NCI-H1105 treated with DMSO at 0.1 percent for 48 hours (cell line): ENCODE results near the gene TBC1D4.

ENCODE experiments used
- DNase-seq: peaks from one replicate; lab custom pipeline; 2025; lab: John Stamatoyannopoulos, UW

TBC1D4 gene

DNA sequence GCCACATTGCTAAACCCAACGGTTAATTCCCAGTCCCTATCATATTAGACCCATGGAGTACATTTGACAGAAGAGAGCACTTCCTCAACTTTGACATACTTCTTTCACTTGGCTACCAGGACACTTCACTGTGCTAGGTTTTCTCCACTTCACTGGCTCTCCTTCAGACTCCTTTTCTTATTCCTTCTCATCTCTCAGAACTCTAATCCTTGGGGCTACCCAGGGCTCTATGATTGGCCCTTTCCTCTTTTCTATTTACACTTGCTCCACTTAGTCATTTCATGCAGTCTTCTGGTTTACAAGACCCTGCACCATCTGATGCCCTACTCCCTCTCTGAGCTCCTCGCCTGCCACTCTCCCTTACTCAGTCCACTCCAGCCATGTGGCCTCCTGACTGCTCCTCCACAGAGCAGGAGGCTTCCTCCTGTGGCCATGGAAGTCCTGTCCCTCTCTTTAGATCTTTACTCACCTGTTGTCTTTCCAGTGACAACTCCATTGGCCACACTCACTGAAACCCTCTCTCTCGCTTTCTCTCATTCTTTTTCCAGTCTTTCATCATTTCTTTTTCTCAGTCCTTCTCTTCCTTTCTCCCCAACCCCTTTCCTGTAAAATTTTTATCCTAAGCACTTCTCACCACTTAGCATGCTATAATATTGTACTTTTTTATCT lies 90.4 kb downstream of the TBC1D4 start:
- no peak for DNase-seq

DNA sequence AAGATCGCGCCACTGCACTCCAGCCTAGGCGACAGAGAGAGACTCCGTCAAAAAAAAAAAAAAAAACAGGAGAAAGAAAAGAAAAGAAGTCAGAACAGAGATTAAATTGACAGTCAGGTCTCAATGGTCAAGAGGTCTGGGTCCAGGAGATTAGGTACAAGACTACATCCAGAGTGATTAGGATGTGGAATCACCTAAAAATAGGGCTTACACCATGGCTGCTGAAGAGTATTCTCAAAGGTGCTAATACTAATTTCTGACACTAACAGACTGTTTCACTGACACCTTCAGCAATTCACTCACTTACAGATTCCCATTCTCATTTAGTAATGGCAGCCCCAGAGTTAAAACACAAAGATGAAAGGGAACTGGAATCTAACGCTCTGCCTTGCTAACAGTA lies 91.7 kb downstream of the TBC1D4 start:
- DNase-seq = no peak

DNA sequence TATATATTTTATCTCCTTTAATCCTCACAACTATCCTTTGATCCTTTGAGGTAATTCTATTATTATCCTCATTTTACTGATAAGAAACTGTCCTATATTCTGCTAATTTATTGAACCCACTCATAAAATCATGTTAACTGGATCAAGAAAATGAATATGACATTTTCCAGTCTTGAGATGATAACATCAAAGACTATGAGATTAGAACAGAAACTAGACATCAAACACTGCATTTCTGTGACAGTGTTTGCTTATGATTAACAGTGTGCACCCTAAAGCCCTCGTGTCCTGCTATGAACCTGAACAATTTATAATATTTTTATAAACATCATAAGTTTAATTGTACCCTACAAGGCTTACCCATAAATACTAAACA lies 96.3 kb downstream of the TBC1D4 start:
- DNase-seq = no peak

DNA sequence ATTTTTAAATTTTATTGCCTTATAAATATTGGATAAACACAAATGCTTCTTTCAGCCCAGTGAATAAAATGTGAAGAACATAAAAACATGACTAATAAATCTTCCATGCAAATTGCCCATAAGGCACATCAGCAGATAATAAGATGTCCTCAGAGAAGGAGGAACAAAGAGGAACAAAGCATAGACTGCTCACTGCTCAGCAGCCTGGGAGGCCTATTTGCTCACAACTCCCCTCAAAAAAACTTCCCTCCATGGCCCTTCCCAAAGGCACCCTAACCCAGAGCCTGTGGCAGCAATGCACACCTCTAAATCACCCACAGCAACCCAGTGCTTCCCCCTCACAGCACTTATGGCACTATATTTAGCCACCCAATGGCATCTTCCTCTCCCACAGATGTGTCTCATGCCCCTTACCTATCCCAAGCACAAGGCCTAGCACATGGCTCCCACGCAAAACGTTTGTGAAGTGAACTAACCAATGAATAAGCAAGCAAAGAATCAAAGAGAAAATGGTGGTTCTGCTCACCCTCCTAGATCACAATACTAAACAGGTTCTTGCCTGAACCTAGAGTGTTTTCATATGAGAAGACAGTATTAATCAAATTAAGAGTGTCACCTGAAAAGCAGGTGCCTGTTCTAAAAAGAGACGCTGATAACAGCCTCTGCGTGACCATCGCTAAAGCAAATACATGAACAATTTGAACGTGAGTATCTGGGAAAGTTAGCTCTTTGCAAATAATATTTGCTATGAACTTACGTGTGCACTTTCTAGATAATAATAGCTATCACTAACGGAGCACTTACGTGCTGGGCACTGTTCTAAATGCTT lies 96.9 kb downstream of the TBC1D4 start:
- DNase-seq = peak; percentile 2

DNA sequence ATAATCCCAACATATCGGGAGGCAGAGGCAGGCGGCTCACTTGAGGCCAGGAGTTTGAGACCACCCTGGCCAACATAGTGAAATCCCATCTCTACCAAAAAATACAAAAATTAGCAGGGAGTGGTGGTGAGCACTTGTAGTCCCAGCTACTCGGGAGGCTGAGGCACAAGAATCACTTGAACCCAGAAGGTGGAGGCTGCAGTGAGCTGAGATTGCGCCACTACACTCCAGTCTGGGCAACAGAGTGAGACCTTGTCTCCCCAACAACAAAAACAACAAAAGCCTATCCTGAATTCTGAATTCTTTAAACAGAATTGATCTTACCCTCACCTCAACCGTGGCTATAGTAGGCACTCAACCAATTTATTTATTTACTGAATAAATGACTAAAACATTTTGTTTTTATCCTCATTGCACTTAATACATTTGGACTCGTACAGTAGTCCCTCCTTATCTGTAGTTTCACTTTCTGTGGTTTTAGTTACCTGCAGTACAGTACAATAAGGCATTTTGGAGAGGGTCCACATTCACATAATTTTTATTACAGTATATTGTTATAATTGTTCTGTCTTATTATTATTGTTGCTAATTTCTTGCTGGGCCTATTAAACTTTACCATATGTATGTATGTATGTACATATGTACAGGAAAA lies 98.8 kb downstream of the TBC1D4 start:
- no peak for DNase-seq

DNA sequence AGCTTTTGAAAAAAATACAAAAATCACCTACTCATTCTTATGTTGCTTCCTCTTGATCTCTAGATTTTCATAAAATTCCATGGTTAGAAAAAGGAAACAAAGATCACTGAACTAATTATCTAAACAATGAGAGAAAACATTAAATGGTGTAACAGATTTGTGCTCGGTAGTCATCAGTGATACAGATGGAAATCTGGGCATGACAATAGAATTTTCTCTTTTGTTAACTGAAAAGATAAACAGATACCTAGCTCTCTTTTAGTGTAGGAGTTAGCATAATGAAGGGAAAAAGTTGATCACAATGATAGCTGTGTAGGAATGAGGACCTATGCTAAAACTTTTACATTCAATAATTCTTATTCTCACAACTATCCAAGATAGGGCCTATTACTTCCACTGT lies 103.7 kb downstream of the TBC1D4 start:
- DNase-seq = no peak

DNA sequence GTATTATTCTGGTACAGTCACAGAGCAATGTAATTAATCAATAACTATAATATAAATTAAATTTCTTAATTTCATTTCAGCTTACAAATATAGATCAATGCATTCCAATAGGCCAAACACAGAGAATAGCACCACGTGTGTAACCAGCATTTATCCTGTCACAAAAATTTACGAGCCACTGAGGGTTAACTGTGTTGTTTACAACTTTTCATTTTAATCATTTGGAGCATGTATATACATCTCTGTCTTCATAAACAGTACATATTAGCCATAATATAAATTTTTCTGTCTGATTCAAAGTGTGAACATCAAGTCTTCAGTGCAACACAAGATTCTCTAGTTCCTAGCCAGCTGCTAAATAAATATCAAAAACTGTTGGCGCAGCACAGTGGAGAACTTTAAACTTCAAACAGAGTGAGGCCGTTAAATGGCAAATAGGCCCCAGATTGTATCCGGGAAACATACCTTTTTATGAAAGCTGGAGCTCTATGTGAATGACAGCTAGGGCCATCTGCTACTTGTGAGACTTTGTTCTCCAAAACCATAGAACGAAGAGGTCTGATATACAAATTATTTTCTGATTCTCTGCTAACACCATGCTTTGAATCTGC lies 105.1 kb downstream of the TBC1D4 start:
- DNase-seq = no peak

DNA sequence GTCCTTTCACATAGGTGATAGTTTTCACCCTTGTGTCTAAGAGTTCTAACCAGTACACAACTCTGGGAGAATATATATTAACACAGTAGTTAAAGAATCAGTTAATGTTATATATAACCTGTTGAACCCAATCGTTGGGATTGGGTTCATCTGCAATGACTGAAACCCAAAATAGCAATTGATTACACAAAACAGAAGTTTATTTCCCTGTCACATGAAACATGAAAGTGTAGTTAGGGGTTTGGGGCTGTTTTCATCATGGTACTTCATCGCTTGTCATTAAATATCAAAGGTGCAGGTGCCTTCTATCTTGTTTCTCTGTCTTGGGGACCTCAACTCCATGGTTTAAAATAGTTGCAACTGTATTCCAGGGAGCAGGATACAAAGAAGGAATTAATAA lies 106.6 kb downstream of the TBC1D4 start:
- no peak for DNase-seq

DNA sequence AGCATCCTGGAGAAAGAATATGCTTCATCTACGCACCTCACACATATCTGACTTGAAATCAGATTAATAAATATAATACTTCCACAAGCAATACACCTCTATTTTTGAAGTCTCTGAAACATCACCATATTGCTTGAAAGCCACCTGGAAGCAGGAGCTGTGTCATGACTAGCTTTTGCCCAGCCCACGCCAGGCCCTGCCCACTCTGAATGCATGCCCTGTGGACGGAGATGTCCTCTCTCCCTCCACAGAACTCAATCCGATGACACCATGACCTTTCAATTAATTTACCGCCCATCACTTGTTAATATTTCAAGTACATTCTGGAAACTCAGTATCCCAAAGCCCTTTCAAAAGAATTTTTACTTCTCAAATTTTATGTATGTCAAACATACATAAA lies 108.0 kb downstream of the TBC1D4 start:
- DNase-seq = no peak

DNA sequence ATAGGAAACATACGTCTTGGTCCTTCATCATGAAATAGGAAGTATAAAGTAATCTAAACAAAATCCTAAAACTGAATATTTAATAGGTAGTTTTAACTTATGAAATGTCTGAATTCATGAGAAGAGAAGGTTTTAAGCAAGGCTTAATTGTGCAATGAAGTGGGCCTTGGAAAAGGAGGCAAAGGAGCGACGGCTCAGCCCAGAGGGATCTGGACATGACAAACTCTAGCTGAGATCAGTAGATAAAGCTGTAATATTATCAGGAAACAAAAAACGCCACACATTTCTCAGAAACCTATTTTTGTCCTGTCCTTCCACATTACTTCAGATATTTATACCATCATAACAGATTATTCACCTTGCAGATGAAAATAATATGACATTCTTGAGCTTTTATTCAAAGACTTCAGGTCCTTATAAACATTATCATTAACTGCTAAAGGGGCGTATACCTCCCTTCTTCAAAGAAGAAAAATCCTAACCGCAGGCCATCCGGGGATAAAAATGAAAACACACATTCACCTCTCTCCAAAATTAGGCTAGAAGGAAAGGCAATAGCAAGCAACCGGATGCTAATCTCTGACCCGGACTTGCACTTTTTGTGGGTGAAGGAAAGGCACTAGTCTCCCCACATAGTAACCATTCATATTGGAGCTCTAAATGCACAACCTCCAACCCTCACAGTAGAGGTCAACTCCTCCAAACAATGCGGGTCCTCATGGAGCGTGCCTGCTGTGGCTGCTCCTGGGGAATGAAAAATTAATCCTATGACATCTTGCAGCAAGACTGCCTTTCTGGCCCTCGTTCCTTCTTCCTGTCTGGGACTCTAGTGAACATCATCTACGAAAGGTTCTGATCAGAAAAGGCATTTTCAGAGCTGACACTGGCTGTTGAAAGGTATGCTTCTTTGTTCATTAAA lies 108.8 kb downstream of the TBC1D4 start:
- no peak for DNase-seq

DNA sequence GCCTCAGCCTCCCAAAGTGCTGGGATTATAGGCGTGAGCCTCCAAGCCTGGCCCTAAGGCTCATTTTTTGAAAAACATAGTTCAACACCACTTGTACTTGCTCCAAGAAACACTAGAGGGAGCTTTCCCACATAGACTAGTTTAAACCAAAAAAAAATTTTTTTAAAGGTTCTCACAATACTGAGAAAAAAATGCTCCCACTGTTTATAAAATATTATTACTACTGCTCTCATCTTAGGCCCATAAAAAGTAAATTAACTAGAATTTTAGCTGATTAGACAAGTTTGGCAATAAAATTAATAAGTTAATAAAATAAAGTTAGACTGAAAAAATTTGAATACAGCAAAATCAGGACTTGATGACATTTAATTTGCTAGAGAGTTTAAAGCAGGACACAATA lies 109.5 kb downstream of the TBC1D4 start:
- peak; percentile 32 for DNase-seq

DNA sequence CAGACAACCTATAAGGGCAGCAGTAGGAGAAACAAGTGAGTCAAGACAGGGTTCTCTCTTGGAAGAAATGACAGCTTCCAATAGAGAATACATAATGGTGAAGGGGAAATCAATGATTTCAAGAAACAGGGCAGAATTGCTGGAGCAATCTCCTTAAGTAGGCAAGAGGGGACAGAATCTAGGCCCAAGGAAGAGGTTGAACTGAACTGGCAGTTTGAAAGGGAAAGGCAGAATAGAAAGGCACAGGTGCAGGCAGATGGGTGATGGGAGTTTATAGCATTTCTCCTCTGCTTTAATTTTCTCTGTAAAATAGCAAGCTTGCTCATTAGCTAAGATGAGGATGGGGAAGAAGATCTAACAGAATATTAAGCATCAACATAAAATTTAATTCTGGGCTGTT lies 110.8 kb downstream of the TBC1D4 start:
- DNase-seq = no peak

DNA sequence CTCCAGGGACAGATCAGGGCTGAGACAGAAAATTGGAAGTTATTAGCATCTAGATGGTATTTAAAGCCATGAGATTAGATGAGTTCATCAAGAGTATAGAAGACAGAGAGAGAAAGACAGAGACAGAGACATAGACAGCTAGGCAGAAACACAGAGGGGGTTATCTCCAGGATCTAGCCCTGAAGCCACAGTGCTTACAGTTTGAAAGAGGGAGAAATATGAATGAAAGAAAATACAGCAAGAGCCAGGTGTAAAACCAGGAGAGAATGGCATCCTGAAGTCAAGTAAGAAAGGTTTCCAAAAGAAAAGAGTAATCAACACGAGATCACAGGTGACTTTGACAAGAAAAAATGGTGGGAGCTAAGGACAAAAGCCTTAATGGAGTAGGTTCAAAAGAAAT lies 111.2 kb downstream of the TBC1D4 start:
- no peak for DNase-seq

DNA sequence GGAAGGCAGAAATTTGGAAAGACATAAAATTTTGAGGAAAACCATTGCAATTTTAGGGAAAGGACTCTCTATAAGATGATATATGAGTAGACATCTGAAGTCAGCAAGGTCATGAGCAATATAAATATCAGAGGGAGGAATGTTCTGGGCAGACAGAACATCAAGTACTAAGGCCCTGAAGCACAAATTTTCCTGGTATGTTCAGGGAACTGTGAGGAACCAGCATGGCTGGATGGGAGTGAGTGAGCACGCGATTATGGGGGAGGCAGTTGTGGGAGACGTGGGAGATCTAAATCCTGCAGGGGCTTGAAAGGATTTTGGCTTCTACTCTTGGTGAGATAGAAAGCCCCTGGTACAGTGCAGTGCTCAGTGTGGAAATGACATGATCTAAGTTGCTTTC lies 112.0 kb downstream of the TBC1D4 start:
- DNase-seq = no peak

DNA sequence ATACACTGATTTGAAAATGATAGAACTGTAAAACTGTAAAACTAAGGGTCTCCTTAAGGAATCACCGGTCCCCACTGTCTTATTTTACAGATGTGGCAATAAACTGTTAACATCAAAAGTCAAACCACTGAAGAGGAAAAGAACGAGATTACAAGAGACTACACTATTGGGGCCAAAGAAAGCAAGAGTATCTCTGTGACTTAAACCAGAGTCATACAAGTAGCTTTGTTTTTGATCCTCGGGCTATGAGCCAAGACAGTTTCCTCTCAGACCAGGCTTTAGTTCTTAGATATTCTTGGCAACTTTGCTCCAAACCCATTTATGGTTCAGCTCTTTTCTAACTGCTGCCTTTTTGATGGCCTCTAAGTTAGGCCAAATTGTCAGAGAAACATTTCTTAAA lies 113.8 kb downstream of the TBC1D4 start:
- no peak for DNase-seq

DNA sequence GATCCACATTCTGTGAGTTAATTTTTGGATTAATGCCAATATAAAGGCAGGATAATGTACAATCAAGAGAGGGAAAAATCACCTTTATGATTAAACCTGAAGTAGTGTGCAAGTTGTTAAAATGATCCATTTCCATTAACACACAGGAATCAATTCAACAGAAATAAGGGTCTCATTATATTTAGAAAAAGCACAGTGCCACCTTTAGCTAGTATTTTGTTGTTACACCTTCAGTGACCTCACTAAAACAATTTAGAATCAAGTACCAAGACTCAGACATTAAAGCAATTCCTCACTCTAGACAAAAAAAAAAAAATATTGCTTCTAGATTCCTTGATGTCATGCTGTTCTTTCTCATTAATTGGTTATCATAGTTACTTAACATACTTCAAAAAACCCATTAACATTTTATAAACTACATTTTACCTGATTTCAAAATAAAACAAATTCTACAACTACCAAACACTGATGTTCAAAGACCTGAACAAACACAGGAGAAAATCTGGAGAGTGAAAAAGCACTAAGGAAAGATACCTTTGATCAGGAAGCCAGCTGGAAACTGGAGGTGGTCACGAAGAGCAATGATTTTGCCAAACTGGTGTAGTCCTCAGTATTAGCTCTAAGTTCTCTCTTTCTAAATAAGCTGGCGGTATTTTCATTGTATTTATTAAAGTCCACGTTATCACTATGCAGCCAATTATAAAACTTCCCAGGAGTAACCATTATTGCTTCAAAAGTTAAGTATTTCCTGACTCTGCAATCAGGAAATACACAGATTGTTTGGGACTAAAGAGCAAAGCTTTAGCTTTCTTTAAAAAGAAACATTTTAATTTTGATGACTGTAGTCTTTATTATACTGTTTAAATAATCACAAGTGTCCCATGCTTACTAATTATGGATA lies 115.3 kb downstream of the TBC1D4 start:
- no peak for DNase-seq

DNA sequence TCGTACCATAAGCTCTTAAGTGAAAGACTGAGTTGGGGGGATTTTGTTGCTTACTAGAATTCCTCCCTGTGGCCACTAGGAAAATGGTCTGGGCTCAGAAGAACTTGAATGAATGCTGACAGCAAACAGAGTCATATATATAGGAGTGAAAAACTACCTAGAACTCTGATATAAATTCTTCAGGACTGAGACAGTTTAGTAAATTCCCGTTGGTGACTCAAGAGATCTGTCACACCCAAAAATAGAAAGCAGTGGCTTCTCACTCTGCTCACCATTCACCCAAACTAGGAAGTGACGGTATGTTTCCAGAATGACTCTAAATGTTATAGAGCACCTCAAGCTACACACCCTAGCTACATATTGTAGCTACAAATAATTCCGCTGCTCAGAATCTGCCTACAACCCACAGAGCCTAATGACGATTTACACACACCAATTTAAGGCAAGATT lies 116.2 kb downstream of the TBC1D4 start:
- DNase-seq = no peak

DNA sequence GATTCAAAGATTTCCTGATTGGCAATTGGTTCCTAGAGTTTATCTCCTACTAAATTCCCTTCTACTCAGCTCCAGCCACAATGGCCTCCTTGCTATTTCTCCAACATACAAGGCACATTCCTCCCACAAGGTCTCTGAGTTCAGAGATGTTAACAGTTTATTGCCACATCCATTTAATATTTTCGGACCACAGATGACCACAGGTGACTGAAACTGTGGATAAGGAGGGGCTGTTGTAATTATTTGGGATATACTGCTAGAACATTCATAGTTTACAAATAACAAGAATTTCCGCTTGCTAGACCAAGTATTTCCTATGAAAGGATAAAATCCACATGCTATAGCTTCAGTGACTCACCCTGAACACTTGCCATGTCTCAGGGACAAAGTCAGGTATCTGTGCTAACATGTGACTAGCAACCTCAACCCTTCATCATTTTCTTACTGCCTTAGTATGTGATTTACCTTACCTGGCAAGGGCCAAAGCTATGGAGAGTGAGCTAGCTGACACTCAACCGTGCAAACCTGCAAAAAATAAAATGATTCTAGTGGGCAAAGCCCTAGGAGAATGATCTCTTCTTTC lies 117.7 kb downstream of the TBC1D4 start:
- DNase-seq = no peak

DNA sequence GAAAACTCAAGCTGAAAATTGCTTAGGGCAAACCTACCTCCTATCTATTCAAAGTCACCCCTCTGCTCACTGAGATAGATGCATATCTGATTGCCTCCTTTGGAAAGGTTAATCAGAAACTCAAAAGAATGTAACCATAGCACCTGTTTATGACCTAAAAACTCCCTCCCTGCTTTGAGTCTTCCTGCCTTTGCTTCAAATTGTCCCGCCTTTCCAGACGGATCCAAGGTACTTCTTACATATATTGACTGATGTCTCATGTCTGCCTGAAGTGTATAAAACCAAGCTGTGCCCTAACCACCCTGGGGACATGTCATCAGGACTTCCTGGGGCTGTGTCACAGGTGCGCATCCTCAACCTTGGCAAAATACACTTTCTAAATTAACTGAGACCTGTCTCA lies 118.6 kb downstream of the TBC1D4 start:
- DNase-seq = no peak

DNA sequence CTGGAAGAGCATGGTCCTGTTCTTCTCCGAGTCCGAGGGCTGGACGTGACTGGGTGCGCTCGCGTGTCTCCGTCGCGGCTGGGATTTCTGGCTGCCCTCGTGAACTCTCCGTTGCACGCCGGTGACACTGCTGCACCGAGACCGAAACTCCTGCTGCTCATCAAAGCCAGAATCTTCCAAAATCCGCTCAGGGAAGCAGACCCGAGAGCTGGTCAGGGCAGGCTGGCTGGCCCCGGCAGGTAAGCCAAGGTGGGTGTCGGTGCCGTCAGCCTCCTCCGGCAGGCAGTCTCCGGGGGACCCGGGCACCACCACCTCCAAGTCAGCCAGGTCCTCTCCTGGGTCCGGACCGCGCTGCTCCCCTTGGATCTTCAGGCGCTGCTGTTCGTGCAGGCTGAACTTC lies 119.9 kb downstream of the TBC1D4 start:
- no peak for DNase-seq
